ENCODE measurements around the gene DHRS3. TPM values are rescaled to one million over a fixed set of nuclear protein-coding genes. Genes with fewer than 3 reads are reported as not detected.

The DHRS3 gene
- polyA plus RNA-seq, 10 donors, result 11.8 to 25.6 (median 17.0) TPM

- no peak for DNase-seq
Measured at GRCh38 chr1:12600880-12601633, 17.0 kb downstream of the DHRS3 start.

GRCh38 chr1:12600335-12600734, 17.7 kb downstream of the DHRS3 start:
- DNase-seq, result no peak

- DNase-seq, result no peak
Measured at GRCh38 chr1:12599657-12600056, 18.4 kb downstream of the DHRS3 start.

DNA sequence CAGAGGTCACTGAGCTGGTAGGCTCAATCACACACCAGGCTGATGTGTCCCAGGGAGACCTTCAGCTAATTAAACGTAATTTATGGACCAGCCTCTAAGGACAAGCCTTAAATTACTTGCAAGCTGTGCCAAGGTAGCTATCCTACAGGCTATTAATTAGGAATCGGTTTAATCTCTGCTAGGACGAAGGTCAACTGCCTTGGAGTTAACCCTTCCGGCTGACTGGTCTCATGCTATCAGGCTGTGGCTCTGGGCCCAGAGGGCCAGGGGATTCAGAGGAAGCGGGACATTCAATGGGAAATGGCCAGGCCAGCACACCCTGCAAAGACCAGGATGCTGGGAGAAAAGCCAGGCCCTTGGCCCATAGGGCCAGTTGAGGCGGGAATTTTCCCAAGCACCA, 19.0 kb downstream of the DHRS3 start:
- DNase-seq, result no peak

DNA sequence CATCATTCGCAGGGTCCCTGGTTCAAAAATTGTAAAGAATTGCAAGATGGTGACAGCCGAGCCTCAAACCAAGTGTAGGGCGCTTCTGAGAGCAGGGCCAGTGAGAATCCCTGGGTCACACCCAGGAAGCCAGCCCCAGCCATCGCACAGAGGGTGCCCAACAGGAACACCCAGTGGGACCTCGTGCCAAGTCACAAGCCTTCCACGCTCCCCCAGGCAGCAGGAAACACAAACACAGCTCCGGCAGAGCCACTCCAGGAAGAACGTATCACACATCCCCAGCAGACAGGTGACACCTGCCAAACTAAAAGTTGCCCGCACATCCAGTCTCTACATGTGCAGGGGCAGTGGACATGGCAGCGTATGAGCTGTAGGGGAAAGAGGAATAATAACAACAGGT, 20.2 kb downstream of the DHRS3 start:
- no peak for DNase-seq

- peak; percentile 82 to 94 (median 93) for DNase-seq
Measured at GRCh38 chr1:12596007-12596821, 21.8 kb downstream of the DHRS3 start.

GRCh38 chr1:12595757-12596006, 22.3 kb downstream of the DHRS3 start:
- DNase-seq, result no peak

DNA sequence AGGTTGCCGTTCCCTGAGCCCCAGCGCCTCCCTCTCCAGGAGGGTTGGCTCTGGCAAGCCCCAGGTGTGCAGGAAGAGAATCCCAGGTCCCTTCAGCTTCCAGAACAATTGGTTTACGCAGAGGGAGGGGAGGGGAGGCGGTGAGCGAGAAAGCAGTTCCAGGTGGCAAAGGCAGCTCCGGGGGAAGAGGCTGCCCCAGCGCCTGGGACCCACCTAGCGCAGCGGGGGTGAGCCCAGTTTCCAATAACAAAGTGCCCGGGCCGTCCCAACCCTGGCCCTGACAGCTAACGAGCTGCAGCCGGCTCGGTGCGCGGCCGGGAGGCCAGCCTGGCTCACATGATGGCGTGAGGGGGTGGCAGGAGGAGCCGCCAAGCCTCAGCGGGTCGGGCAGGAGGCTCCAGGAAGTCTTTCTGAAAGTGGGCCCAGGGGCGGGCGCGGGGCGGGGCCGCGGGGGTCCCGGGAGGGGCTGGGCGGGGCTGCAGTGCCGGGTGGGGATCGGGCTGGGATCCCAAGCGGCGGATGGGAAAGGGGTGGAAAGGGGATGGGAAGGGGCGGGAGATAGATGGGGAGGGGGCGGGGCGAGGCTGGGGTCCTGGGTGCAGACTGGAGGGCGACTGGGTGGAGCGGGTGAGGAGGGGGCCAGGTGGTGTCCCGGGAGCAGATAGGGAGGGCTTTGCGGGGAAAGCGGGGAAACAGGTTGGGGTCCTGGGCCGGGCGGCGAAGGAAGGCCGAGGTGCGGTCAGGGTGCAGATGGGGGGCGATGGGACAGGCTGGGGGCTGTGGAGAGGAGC, 22.8 kb downstream of the DHRS3 start:
- peak; percentile 40 to 77 (median 51) for DNase-seq

DNA sequence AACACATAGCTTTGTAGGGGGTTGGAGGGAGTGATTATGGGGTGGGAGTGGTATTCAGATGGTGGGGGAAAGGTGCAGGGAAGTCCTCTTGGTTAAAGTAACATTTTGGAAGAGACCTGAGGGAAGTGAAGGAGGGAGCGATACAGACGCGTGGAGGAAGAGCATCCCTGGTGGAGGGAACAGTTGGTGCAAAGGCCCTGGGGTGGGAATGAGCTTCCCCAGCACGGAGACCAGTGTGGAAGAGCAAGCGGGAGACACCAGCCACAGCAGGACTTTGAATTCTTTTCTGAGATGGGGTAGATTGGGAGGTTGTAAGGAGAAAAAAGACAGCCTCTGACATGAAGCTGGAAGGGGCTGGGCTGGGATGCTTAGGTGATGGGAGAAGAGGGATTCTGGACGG, 23.5 kb downstream of the DHRS3 start:
- DNase-seq, result no peak

- no peak for DNase-seq
Measured at GRCh38 chr1:12593621-12594066, 24.4 kb downstream of the DHRS3 start.

- DNase-seq, result no peak
Measured at GRCh38 chr1:12592496-12592895, 25.5 kb downstream of the DHRS3 start.

- DNase-seq, result peak in 2 of 3 donors; percentile 27 to 42
Measured at GRCh38 chr1:12591267-12591938, 26.6 kb downstream of the DHRS3 start.

GRCh38 chr1:12588695-12589094, 29.3 kb downstream of the DHRS3 start:
- DNase-seq, result no peak

GRCh38 chr1:12587981-12588640, 29.9 kb downstream of the DHRS3 start:
- no peak for DNase-seq

- DNase-seq, result no peak
Measured at GRCh38 chr1:12585951-12586942, 31.8 kb downstream of the DHRS3 start.

DNA sequence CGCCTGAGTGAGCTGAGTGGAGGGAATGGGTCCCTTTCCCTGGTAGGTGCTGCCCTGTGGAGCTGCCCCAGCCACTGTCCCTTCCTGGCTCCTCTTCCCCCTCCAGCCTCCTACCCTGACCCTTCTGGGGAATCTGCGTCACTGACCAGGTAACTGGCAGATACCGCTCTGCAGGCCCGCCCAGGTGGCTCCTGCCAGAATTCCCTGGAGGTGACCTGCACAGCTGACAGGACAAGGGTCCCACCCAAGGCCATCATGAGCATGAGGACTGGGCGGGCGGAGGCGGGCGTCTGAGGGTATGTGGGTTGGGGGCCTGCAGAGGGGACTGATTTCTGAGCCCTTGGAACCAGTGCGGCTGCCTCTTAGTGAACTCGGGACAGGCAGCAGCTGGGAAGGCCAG, 32.5 kb downstream of the DHRS3 start:
- DNase-seq, result no peak

DNA sequence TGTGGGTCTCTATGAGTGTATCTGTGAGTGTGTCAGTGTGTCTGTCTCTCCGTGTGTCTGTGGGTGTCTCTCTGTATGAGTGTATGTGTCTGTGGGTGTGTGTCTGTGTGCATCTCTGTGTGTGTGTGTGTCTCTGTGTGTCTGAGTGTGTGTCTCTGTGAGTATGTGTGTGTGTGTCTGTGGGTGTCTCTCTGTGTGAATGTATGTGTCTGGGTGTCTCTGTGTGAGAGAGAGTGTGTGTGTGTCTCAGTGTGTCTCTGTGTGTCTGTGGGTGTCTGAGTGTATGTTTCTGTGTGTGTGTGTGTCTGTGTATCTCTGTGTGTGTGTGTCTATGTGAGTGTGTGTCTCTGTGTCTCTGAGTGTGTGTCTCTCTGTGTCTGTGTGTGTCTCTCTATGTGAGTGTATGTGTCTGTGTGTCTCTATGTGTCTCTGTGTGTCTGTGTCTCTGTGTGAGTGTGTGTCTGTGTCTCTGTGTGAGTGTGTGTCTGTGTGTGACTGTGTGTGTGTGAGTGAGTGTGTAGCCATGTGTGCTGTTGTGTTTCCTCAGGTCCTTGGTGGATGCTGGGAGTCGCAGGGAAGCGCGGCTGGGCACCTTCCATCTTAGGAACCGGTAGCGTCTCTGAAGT, 33.0 kb downstream of the DHRS3 start:
- DNase-seq, result no peak

- no peak for DNase-seq
Measured at GRCh38 chr1:12583484-12583883, 34.5 kb downstream of the DHRS3 start.

DNA sequence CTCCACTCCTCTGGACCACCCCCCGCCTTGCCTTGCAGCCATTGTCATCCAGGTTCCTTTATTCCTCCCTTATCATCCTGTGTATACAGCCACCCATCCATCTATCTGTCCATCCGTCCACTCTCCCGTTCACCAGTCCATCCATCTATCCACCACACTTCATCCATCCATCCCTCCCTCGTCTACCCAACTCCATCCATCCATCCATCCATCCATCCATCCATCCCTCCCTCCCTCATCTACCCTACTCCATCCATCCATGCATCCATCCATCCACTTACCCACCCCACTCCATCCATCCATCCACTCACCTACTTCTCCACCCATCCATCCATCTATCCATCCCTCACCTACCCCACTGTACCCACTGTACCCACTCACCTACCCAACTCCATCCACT, 35.4 kb downstream of the DHRS3 start:
- no peak for DNase-seq

DNA sequence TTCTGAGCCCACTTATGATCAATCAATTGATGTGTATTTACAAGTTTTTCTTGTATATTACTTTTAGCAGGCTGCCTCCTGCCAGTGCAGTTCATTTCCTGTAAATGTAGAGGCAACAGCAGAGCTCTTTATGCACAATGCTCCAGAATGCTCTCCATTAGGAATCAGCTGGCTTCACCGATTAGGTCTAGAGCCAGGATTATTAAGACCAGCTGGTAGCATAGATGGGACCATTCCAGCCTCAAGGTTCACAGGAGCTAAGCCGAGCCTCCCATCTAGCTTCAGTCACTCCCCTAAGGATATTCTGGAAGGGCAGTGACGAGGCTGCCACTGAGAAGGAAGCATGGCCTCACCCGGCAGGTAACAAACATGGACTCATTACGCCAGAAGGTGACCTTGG, 36.8 kb downstream of the DHRS3 start:
- no peak for DNase-seq

All from muscle of back (tissue), 11 donors.